Ishikawa (cell line): ENCODE data around the gene SKIDA1.

Experiments used
- EP300 ChIP-seq: IDR thresholded peaks from 2 replicates; pipeline ENCODE4 v1.6.1; 2012; ENCODE audit warnings: borderline replicate concordance
- REST ChIP-seq: IDR thresholded peaks from 2 replicates; pipeline ENCODE4 v1.6.1; 2012; ENCODE audit warnings: low read depth, mild to moderate bottlenecking
- TAF1 ChIP-seq: IDR thresholded peaks from 2 replicates; pipeline ENCODE4 v1.6.1; 2012; ENCODE audit warnings: low read depth, mild to moderate bottlenecking
- TEAD4 ChIP-seq: IDR thresholded peaks from 2 replicates; pipeline ENCODE4 v1.6.1; 2012
- YY1 ChIP-seq: IDR thresholded peaks from 2 replicates; pipeline ENCODE4 v1.6.1; 2012; ENCODE audit warnings: low read depth
- TF ChIP-seq, protein P1 (sequence below): IDR thresholded peaks from 2 replicates; pipeline ENCODE4 v1.6.1; 2012

- TF ChIP-seq EP300, result no peak
- TF ChIP-seq, protein P1, sequence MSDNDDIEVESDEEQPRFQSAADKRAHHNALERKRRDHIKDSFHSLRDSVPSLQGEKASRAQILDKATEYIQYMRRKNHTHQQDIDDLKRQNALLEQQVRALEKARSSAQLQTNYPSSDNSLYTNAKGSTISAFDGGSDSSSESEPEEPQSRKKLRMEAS, result no peak; the same call in 1 of the 2 replicates
- no peak for TF ChIP-seq YY1
- no peak for TF ChIP-seq TEAD4
- TF ChIP-seq TAF1, result no peak
- TF ChIP-seq REST, result no peak
Observed at GRCh38 chr10:21534604-21535493, 9.4 kb upstream of the SKIDA1 start.
